Type B pancreatic cell (in vitro differentiated cells): Measurements from ENCODE around the gene XXYLT1. TPM values are rescaled to one million over a fixed set of nuclear protein-coding genes. Genes with fewer than 3 reads are reported as not detected.

ENCODE experiments used
- DNase-seq: peaks from one replicate; pipeline ENCODE4 v3.0.0; 2021; ENCODE audit warnings: mixed read lengths; ENCODE audit not compliant: unreplicated experiment; ENCODE audit errors: extremely low spot score
- H3K27ac Mint-ChIP-seq: 2 replicates; pipeline ENCODE4 v1.8.0; 2021; ENCODE audit warnings: mild to moderate bottlenecking, mixed read lengths
- H3K27me3 Mint-ChIP-seq: 2 replicates; pipeline ENCODE4 v1.8.0; 2021; ENCODE audit warnings: mixed read lengths
- H3K36me3 Mint-ChIP-seq: 2 replicates; pipeline ENCODE4 v1.8.0; 2021; ENCODE audit warnings: mixed read lengths
- H3K4me1 Mint-ChIP-seq: one replicate; pipeline ENCODE4 v1.8.0; 2021; ENCODE audit warnings: mixed read lengths; ENCODE audit not compliant: unreplicated experiment
- H3K4me3 Mint-ChIP-seq: 2 replicates; pipeline ENCODE4 v1.8.0; 2021; ENCODE audit warnings: mild to moderate bottlenecking, mixed read lengths
- H3K9me3 Mint-ChIP-seq: 2 replicates; pipeline ENCODE4 v1.8.0; 2021; ENCODE audit warnings: mixed read lengths
- total RNA-seq: library from RNA; stranded (reverse); gene quantifications from 2 replicates; pipeline ENCODE4 v1.2.1, GENCODE V29; 2021; ENCODE audit warnings: low replicate concordance
- TF ChIP-seq, protein P1 (sequence below): fragments of 200-600 bp; sonication (generic); conservative IDR thresholded peaks from 2 replicates; pipeline ENCODE4 v1.5.0; 2021; ENCODE audit warnings: antibody characterized with exemption, mild to moderate bottlenecking

XXYLT1 gene
- total RNA-seq, 1 donor from 2014 or later, result 27.0 TPM

DNA sequence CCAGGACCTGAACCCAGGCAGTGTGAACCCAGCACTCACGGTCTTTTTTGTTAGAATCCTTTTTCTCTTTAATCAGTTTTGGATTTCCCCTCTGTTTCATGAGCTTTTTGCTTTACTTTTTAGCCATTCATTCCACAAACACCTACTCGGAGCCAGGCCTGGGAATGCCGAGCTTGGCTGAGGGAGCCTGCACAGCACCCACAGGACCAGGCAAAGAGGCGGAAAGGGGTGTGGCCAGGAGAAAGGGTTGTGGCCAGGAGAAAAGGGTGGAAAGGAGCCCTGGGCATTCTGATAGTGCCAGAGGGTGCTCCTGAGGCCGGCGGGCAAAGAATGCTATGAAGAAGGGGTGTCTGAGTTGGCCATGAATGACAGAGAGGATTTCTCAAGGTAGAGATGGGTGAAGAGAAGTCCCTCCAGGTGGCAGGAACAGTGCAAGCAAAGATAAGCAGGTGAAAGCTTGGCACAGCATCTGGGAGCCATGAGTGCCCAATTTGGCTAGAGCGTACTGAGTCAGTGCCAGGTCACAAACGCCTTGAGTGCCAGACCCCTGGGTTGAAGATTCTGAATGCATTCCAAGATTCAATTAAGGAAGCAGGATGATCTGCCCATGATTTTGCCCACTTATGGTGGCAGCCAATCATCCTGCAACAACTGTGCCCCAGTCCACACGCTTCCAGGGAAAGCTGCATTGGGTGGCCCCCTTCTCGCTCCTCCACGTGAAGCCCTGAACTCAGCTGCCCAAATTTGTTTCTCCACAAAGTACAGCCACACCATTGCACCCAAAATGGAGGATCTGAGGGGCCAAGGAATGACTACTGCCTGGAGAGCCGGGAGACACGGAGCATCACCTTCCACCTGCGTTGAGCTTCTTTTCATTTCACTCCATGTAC is 157.2 kb downstream of the XXYLT1 start:
- TF ChIP-seq, protein P1, sequence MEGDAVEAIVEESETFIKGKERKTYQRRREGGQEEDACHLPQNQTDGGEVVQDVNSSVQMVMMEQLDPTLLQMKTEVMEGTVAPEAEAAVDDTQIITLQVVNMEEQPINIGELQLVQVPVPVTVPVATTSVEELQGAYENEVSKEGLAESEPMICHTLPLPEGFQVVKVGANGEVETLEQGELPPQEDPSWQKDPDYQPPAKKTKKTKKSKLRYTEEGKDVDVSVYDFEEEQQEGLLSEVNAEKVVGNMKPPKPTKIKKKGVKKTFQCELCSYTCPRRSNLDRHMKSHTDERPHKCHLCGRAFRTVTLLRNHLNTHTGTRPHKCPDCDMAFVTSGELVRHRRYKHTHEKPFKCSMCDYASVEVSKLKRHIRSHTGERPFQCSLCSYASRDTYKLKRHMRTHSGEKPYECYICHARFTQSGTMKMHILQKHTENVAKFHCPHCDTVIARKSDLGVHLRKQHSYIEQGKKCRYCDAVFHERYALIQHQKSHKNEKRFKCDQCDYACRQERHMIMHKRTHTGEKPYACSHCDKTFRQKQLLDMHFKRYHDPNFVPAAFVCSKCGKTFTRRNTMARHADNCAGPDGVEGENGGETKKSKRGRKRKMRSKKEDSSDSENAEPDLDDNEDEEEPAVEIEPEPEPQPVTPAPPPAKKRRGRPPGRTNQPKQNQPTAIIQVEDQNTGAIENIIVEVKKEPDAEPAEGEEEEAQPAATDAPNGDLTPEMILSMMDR, result no peak
- H3K27me3 Mint-ChIP-seq, result no peaks in the 10 kb centered on the region
- peaks cover 14% of the 10 kb centered on the region for H3K4me1 Mint-ChIP-seq
- H3K9me3 Mint-ChIP-seq, result no peaks in the 10 kb centered on the region
- no peak overlapping the region for H3K27ac Mint-ChIP-seq
- no peak overlapping the region for H3K4me3 Mint-ChIP-seq
- H3K36me3 Mint-ChIP-seq, result no peaks in the 10 kb centered on the region
- DNase-seq, result no peak

DNA sequence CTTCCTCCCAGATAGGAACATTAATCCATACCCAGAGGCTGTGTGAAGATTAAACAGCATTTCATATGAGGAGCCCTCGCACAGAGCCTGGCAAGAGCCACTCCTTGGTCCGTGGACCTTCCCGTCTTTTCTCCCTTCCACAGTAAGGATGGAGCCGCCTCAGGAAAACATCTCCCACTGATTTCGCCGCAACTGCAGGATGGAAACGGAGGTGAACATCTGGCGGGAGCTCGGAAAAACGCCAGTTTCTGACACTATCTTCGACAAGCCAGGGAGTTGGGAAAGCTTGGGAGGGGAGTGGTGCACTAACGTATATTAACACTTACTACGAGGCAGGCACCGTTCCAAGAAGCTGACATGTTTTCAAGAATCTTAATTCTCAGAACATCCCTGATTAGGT is 157.9 kb downstream of the XXYLT1 start:
- peaks cover 11% of the 10 kb centered on the region for H3K4me1 Mint-ChIP-seq
- H3K9me3 Mint-ChIP-seq, result no peaks in the 10 kb centered on the region
- no peak overlapping the region for H3K27ac Mint-ChIP-seq
- H3K27me3 Mint-ChIP-seq, result no peaks in the 10 kb centered on the region
- no peaks in the 10 kb centered on the region for H3K36me3 Mint-ChIP-seq
- DNase-seq, result no peak
- H3K4me3 Mint-ChIP-seq, result no peak overlapping the region
- TF ChIP-seq, protein P1, result no peak

DNA sequence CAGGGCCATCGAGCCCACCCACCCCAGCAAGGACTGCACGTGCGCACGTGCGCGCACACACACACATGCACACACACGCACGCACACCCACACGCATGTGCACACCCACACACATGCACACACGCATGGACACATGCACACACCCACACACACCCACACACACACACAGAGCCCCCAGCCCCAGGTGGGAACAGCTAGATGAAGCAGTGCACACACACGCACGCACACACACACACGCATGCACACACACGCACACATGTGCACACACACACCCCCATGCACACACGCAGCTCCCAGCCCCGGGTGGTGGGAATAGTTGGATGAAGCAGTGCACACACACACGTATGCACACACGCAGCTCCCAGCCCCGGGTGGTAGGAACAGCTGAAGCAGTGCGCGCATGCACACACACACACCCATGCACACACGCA is 158.6 kb downstream of the XXYLT1 start:
- DNase-seq, result no peak
- Mint-ChIP-seq H3K4me1 (peaks cover 9% of the 10 kb centered on the region), H3K36me3 (no peaks in the 10 kb centered on the region), H3K4me3 (no peak overlapping the region), H3K27ac (no peak overlapping the region), H3K27me3 (no peaks in the 10 kb centered on the region), H3K9me3 (no peaks in the 10 kb centered on the region)
- TF ChIP-seq, protein P1, result no peak

DNA sequence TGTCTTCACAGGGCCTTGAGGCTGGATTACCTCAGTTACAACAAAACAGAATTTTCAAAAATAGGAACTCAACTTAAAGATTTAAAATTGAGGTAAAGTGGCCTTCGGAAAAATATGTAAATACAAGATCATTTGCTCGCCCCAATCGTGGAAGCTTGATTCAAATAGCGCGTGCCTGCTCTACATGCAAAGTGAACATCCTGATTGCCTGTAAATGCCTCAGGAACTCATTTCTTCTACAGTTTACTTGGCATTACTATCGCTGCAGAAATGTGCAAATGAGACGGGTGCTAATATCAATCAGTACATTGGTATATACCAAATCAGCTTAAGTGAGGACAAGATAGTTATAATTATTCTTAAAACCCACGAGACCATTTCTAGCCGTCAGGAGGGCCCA is 159.2 kb downstream of the XXYLT1 start:
- peaks cover 7% of the 10 kb centered on the region for H3K4me1 Mint-ChIP-seq
- DNase-seq, result no peak
- no peak overlapping the region for H3K27ac Mint-ChIP-seq
- H3K27me3 Mint-ChIP-seq, result no peaks in the 10 kb centered on the region
- H3K36me3 Mint-ChIP-seq, result no peaks in the 10 kb centered on the region
- no peaks in the 10 kb centered on the region for H3K9me3 Mint-ChIP-seq
- H3K4me3 Mint-ChIP-seq, result no peak overlapping the region
- TF ChIP-seq, protein P1, result no peak

DNA sequence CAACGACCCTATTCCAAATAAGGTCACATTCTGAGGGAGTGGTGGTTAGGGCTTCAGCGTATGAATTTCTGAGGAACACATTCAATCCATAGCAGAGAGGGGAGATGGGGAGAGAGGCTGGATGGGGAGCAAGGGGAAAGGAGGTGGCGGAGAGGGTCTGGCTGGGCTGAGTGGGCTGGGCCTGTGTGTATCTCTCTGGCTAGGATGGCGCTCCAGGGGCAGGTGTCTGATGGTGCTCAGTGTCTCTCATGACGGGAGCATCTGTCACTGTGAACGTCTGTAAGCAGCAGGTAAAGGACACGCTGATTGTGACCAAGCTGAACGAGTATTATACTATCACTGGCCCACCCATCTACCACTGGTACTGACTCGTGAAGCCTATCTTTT is 159.6 kb downstream of the XXYLT1 start:
- Mint-ChIP-seq H3K36me3 (no peaks in the 10 kb centered on the region), H3K9me3 (no peaks in the 10 kb centered on the region), H3K27ac (no peak overlapping the region), H3K4me3 (no peak overlapping the region), H3K4me1 (peaks cover 9% of the 10 kb centered on the region), H3K27me3 (no peaks in the 10 kb centered on the region)
- TF ChIP-seq, protein P1, result no peak
- DNase-seq, result no peak
